Gastrocnemius medialis (tissue), 4 donors: ENCODE data around the gene WNT11.

ENCODE experiments used
- POLR2A ChIP-seq, 2 donors: fragments of 450-650 bp; IDR thresholded peaks; one replicate each; pipeline ENCODE4 v1.6.1; 2017; ENCODE audit warnings: antibody characterized with exemption in 2 of 2, mild to moderate bottlenecking in 2 of 2, moderate library complexity in 2 of 2
- TF ChIP-seq, protein P1 (sequence below), 5 experiments: fragments of 450-650 bp in 3 of 5; fragments of 200-600 bp in 2 of 5; sonication (generic) in 2 of 5; IDR thresholded peaks in 4 of 5; conservative IDR thresholded peaks in 1 of 5; 1 replicate in 4 of 5; 2 replicates in 1 of 5; pipeline ENCODE4 v1.5.1; 2016 to 2019; ENCODE audit warnings: antibody characterized with exemption in 5 of 5, mild to moderate bottlenecking in 3 of 5, moderate library complexity in 3 of 5

GRCh38 chr11:76206327-76207081, at the start of gene WNT11:
- no peak for TF ChIP-seq POLR2A (IDR thresholded peaks at IDR 0.05)
- TF ChIP-seq, protein P1, sequence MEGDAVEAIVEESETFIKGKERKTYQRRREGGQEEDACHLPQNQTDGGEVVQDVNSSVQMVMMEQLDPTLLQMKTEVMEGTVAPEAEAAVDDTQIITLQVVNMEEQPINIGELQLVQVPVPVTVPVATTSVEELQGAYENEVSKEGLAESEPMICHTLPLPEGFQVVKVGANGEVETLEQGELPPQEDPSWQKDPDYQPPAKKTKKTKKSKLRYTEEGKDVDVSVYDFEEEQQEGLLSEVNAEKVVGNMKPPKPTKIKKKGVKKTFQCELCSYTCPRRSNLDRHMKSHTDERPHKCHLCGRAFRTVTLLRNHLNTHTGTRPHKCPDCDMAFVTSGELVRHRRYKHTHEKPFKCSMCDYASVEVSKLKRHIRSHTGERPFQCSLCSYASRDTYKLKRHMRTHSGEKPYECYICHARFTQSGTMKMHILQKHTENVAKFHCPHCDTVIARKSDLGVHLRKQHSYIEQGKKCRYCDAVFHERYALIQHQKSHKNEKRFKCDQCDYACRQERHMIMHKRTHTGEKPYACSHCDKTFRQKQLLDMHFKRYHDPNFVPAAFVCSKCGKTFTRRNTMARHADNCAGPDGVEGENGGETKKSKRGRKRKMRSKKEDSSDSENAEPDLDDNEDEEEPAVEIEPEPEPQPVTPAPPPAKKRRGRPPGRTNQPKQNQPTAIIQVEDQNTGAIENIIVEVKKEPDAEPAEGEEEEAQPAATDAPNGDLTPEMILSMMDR (IDR thresholded peaks at IDR 0.05 in 4 of 5, conservative IDR thresholded peaks at IDR 0.05 in 1 of 5) = peak in 1 of 5 experiments; percentile 15
